HG03558 (cell line): ENCODE results near the gene H2AZ2.
A peak's percentile ranks its signal among the peaks of the same experiment; 100 is the strongest.
"Not testable (repeated sequence)": the region's sequence is repeated elsewhere in the genome, so short reads cannot be mapped to it uniquely, and the experiment has no call there.

Source experiments
- ATAC-seq: cut with Tn5 transposase; IDR thresholded peaks from one replicate; pipeline ENCODE4 v1.9.1; 2021; ENCODE audit warnings: moderate number of reproducible peaks; ENCODE audit not compliant: unreplicated experiment; ENCODE audit errors: extremely low read depth

The H2AZ2 gene

DNA sequence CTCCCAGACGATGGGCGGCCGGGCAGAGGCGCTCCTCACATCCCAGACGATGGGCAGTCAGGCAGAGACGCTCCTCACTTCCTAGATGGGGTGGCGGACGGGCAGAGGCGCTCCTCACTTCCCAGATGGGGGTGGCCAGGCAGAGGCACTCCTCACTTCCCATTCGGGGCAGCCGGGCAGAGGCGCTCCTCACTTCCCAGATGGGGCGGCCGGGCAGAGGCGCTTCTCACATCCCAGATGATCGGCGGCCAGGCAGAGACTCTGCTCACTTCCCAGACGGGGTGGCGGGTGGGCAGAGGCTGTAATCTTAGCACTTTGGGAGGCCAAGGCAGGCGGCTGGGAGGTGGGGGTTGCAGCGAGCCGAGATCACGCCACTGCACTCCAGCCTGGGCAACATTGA is 24.0 kb upstream of the H2AZ2 start:
- not testable (repeated sequence) for ATAC-seq

DNA sequence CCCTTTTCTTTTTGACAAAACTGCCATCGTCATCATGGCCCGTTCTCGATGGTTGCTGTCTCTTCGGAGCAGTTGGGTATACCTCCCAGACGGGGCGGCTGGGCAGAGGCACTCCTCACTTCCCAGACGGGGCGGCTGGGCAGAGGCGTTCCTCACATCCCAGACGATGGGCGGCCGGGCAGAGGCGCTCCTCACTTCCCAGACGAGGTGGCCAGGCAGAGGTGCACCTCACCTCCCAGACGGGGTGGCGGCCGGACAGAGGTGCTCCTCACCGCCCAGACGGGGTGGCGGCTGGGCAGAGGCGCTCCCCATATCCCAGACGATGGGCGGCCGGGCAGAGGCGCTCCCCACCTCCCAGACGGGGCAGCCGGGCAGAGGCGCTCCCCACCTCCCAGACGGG is 22.9 kb upstream of the H2AZ2 start:
- ATAC-seq, result not testable (repeated sequence)

DNA sequence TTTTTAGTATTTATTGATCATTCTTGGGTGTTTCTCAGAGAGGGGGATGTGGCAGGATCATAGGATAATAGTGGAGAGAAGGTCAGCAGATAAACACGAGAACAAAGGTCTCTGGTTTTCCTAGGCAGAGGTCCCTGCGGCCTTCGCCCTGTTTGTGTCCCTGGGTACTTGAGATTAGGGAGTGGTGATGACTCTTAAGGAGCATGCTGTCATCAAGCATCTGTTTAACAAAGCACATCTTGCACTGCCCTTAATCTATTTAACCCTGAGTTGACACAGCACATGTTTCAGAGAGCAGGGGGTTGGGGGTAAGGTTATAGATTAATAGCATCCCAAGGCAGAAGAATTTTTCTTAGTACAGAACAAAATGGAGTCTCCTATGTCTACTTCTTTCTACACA is 22.4 kb upstream of the H2AZ2 start:
- not testable (repeated sequence) for ATAC-seq

DNA sequence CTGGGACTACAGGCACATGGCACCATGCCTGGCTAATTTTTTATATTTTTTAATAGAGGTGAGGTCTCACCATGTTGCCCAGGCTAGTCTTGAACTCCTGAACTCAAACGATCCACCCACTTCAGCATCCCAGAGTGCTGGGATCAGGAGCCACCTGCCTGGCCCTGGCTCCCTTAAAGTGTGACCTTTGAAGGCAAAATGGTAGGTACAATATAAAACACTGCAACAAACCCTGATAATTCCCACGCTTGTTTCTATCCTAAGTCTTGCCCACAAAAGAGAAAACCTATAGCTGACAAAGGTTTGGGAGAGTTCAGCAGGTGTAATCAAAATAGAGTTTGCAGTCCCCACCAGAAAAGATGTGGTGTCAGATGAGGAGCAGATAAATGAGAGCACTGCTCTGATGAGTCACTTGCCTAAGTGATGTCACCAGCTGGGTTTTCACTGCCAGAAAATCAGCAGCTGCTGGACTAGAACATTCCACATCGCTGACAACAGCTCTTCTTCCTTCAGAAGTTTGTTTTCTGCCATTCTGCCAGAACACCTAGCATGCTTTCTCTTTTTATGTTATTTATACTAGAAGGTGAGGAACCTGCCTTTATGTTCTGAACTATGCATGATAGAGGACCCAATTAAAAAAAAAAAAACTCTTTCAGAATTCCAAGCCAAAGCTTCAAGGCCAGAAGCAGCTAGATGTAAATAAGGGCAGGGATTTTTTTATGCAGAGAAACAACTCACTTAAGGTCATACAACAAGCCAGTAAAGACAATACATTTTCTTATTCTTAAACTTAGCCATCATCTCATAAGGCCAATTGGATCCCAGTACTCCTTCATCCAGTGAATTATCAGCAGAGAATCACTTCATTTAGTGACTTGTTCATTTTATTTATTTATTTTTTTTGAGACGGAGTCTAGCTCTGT is 19.4 kb upstream of the H2AZ2 start:
- no peak for ATAC-seq

DNA sequence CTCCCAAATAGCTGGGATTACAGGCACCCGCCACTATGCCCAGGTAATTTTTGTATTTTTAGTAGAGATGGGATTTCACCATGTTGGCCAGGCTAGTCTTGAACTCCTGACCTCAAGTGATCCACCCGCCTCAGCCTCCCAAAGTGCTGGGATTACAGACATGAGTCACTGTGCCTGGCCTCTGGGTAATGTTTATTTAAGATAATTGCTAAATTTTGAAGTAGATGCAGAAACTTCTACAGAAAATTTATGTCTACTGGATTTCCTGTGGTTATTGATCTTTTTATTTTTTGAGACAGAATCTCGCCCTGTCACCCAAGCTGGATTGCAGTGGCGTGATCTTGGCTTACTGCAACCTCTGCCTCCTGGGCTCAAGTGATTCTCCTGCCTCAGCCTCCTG is 14.1 kb upstream of the H2AZ2 start:
- ATAC-seq, result not testable (repeated sequence)

DNA sequence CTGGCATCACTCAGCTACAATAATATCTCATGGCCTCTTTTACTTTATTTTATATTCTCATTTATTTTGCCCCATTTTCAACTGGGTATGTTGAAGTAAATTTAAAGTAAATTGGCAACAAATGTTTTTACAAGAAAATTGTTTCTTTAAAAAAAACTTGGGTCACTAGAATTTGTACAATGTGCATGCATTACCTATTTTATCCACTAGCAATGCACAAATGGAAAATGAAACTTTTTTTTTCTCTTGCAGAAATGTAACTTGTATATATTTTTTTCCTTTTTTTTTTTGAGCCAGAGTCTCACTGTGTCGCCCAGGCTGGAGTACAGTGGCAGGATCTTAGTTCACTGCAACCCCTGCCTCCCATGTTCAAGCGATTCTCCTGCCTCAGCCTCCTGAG is 10.3 kb upstream of the H2AZ2 start:
- no peak for ATAC-seq

DNA sequence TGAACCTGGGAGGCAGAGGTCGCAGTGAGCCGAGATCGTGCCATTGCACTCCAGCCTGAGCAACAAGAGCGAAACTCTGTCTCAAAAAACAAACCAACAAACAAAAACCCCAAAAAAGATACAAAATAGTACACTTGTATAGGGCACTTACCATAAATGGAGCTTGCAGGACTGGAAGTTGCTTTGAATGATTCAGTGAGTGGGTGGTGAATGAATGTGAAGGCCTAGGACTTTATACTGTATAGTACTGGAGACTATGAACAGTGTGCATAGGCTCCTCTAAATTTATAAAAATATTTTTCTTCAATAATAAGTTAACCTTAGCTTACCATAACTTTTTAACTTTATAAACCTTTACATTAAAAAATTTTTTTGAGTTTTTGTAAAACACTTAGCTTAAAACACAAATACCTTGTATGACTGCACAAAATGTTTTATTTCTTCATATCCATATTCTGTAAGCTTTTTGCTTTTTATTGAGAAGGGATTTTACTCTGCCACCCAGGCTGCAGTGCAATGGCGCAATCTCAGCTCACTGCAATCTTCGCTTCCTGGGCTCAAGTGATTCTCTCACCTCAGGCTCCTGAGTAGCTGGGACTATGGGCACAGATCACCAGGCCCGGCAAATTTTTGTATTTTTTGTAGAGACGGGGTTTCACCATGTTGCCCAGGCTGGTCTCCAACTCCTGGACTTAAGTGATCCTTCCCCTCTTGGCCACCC is 6.9 kb upstream of the H2AZ2 start:
- ATAC-seq, result no peak

DNA sequence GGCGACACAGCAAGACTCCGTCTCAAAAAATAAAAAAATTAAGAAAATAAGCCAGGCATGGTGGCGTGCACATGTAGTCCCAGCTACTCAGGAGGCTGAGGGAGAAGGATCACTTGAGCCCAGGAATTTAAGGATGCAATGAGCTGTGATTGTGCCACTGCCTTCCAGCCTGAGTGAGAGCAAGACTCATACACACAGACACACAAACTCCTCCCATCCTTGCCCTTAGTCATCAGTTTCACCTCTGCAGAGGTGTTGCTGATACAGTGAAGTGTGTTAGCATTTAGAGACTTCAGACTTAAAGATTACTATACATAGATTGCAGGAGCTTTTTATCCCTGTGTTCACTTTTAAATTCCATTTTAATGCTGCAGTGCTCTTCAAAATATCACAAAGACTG is 5.5 kb upstream of the H2AZ2 start:
- no peak for ATAC-seq

DNA sequence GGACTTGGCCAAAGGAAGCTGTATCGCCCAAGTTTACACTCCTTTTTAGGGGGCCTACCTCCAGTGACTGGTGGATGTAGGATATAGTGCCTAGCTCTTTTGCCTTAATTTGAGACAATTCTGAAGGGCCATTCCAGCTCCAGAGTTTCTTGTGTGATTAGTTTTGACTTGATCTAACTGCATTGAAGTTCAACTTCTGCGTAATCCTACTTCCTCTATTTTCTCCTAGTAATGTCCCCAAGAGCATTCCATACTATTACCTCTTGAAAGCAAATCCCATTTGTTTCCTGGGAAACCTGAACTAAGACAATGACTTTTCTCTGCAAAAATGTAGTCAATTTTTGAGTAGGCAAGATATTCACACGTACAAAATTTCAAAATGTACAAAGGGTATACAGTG is 4.7 kb upstream of the H2AZ2 start:
- no peak for ATAC-seq

DNA sequence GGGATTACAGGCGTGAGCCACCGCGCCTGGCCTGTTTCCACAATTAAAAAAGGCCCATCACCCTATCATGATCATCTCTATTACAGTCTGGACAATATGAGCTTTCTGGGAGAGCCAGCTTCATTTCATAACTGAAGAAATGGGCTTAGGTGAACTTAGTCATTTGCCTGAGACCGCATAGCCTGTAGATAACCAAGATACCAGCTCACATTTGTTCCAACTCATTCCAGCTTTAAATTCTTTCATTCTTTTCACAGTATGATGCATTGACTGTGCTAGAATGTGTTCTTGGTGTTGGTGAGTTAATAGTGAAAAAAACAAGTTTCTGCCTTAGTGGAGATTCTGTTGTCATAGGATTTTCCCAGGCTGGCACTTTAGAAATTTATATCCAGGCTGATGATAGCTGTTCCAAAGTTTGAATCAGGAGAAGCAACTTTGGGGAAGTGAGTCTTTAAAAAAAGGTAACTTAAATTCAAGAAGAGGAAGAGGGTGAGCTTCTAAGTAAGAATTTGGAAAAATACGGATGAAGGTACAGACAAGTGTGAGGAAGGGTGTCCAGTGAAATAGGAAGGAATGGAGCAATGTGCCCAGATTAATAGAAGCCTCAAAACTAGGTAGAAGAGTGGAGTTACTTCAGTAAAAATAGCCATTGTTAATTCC is 2.1 kb upstream of the H2AZ2 start:
- no peak for ATAC-seq

DNA sequence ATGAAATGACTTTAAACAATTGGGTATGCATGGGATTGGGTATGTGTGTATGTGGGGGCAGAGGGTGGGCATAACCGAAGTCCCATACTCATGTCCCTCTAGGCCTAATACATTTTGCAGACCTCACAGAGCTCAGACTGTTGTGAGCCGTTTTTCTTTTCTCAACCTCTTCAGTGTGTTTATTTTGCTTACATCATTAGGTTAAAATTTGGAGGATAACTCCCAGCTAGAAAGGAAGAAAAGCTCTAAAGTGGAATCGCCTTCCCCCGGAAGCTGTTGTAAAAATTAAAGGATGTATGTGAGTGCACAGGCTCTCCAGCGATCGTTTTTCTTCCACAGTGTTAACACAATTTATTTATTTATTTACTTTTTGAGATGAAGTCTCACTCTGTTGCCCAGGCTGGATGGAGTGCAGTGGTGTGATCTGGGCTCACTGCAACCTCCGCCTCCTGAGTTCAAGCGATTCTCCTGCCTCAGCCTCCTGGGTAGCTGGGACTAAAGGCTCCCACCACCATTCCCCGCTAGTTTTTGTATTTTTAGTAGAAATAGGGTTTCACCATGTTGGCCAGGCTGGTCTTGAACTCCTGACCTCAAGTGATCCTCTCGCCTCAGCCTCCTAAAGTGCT is 1.5 kb upstream of the H2AZ2 start:
- no peak for ATAC-seq

DNA sequence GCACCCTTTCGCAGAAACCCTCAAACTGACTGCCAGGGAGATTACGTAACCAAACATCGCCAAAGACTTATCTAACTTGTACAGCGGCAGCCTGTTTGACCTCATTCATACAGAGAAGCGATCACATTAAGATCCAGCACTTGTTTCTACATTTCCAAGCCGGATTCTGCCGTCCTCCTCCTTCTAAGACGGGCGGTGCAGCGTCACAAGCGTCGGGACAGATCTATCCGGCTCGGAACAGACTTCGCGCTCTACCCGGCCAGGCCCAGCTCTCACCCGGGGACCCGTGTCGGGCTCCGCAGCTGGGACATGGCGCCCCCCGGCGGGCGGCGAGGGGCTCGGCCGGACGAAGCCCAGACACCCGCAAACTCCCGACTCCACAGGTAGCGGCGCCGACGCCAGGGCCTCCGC is 373 bp downstream of the H2AZ2 start:
- peak; percentile 40 for ATAC-seq

DNA sequence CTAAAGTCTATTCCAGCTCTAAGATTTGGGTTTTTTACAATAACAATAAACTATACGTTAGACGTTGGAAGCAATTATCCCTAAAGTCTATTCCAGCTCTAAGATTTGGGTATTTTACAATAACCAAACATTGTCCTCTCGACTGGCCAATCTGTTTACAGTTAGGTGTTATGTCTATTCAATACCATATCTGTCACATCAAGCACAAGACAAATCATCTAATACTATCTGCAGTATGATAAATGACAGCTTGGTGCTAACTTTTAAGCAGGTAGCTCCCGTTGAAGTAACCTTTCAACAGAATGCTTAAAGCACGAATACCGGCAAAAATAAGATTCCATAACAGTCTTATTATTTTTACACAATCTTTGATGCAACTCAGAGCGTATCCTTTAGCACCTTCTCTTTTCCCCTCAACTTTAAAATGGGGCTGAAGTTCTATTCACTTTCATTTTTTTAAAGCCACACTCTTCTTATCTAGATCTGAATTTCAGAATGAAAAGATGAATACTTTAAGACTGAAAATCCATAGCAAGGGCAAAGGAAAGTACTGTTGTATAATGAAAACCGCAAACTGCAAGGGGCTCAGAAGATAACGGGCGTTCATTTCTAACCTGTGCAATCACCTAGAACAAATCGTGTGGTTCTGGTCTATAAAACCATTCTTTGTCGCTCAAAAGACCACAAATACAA is 925 bp downstream of the H2AZ2 start:
- ATAC-seq, result no peak

DNA sequence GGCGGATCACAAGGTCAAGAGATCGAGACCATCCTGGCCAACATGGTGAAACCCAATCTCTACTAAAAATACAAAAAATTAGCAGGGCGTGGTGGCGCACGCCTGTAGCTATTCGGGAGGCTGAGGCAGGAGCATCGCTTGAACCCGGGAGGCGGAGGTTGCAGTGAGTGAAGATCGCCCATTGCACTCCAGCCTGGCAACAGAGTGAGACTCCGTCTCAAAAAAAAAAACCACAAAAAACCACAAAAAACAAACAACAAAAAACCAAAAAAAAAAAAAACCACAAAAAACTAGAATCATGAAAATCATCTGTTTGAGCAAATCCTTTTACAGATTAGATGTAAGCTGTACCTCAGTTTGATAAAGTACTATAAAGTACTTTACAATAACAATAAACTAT is 1.5 kb downstream of the H2AZ2 start:
- not testable (repeated sequence) for ATAC-seq

DNA sequence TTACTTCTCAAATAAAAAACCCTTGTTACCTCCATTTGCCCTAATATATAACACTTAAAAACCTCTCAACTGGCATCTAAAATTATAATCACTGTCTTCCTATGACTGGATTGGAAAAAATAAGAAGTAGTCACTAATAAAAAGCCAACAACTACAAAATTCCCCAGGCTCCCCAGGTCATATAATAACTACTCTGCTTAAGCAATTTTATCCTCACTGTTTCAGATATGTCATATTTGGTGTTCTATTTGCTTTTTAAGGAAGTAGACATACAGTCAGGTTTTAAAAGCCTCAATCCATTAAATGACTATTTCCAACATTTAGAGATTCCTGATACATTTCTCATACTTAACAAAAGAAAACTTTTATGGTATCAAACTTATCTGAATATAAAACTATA is 2.4 kb downstream of the H2AZ2 start:
- ATAC-seq, result no peak

DNA sequence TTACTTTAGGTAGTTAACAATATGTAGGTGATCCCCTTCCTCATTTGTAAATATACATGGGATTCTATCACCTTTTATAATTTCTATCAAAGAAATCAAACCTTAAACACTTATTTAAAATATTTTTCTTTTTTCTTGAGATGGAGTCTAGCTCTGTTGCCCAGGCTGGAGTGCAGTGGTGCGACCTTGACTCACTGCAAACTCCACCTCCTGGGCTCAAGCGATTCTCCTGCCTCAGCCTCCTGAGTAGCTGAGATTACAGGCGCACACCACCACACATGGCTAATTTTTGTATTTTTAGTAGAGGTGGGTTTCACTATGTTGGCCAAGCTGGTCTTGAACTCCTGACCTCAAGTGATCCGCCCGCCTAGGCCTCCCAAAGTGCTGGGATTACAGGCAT is 4.4 kb downstream of the H2AZ2 start:
- not testable (repeated sequence) for ATAC-seq

DNA sequence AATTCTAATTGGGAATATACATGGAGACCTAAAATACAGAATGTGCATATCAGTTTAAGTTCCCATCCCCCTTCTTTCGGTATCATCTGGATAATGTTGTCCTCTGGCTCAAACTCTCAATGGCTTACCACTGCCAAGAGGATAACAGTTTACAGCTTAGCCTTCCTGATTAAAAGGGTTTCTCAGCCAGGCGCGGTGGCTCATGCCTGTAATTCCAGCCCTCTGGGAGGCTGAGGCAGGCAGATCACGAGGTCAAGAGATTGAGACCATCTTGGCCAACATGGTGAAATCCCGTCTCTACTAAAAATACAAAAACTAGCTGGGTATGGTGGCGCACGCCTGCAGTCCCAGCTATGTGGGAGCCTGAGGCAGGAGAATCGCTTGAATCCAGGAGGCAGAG is 5.2 kb downstream of the H2AZ2 start:
- ATAC-seq, result not testable (repeated sequence)

DNA sequence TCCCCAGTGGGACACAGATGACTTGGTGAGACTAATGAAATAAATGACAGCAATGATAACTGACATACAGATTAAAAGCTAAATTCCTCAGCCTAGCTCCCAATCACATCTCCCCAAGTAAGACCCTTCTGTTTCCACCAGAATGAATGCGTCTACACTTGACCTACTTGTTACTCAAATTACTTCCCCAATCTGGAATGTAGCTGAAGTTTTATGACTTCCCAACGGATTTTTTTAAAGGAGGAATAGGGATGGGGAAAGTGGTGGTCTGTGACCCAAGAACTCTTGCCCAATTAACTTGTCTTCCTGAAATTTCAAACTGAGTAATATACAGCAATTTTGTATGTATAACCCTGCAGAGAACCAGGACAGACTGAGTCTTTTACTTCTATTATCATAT is 9.1 kb downstream of the H2AZ2 start:
- no peak for ATAC-seq

DNA sequence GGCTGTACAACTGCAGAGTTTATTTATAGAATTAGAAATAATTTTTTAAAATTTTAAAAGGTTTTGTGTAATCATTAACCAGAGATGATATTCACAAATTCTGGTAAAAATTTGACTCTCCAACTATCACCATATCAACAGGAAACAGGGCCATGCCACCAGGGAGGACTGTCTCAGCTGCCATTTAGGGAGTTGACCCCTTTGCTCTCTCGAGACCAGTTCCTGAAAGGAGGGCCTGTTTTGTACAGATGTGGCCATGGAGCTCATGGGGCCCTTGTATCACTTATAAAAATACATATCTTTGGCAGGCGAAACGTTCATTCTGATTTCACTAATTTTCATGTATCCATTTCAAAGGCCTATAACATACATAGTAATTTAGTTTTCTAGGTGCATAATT is 20.3 kb downstream of the H2AZ2 start:
- ATAC-seq, result no peak

DNA sequence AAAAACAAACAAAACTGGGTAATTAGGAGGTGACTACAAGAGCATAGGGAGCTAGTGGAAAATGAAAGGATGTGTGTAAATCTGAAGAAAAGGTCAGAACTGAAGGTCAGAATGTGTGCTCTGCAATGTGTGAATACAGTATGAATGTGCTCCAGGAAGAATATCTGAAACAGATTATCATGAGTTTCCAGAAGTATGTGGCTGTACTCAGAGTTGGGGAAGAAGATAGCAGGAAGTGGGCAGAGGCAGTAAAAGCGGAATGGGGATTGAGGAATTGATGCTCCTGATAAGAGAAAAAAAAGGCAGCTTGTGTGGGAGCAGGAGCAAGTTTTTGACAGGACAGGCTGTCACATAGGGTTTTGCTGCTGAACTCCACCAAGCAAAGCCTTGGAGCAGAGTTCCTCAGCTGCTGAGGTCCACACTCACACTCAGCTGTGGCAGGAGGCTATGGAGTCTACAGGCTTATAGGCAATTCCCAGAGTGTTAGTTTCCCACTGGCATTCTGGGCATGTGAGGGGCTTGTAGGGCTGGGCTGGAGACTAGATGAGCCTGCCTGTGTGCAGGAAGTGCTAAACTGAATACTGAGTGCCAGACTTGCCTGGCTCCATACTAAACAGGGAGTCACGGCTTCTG is 22.9 kb downstream of the H2AZ2 start:
- ATAC-seq, result no peak
